ENCODE measurements around the gene TSEN15. TPM values are rescaled to one million over a fixed set of nuclear protein-coding genes. Genes with fewer than 3 reads are reported as not detected.
A peak's percentile ranks its signal among the peaks of the same experiment; 100 is the strongest.
"Not testable (repeated sequence)": the region's sequence is repeated elsewhere in the genome, so short reads cannot be mapped to it uniquely, and the experiment has no call there.

TSEN15 gene
- total RNA-seq, 2 donors from 2014 or later = 13.3 to 18.5 TPM

DNA sequence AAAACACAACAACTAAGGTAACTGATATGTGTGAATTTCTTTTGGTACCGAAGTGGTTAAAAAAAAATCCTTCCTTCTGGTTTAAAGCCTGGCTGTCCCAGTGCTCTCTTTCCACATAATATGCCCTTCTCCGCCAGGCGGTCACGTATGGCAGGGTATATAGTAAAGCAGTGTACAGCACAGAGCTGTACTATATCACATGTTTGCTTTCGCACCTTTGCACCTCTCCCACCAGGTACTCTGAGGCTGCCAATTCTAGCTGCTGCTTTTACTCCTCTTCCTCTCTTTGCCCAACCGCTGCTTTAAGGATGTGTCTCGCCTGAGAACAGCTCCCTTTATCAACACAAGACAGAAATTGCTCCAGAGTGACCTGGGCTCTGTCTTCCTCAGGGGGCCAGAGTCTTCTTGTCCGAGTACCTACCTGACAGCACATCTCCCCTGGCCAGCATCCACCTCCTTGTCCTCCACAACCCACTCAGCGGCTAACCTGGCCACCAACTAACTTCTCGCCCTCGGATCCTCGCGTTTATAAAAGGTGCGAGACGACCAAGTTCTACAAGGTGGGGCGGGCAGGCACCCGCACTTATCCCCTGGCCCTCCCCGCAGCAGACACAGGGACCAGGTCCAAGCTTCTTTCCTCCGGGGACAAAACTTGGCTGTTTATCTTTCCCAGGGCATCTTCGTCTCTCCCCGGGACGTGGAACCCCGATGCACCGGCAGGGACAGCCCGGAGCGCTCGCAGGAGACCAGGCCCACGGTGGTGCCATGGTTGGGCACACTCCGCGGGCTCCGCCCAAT lies 15.6 kb upstream of the TSEN15 start:
- Histone ChIP-seq H3K27me3 (peaks cover 27% of the 10 kb centered on the region), H3K4me3 (peak overlapping the region; percentile 43), H3K27ac (no peak overlapping the region), H3K9ac (ENCODE audit: low read depth in 2 of 2, low read length in 2 of 2) (no peak overlapping the region), H3K4me1 (no peaks in the 10 kb centered on the region), H3K36me3 (no peaks in the 10 kb centered on the region), H3K9me3 (no peaks in the 10 kb centered on the region)
- DNase-seq = no peak
- TF ChIP-seq, protein P1, sequence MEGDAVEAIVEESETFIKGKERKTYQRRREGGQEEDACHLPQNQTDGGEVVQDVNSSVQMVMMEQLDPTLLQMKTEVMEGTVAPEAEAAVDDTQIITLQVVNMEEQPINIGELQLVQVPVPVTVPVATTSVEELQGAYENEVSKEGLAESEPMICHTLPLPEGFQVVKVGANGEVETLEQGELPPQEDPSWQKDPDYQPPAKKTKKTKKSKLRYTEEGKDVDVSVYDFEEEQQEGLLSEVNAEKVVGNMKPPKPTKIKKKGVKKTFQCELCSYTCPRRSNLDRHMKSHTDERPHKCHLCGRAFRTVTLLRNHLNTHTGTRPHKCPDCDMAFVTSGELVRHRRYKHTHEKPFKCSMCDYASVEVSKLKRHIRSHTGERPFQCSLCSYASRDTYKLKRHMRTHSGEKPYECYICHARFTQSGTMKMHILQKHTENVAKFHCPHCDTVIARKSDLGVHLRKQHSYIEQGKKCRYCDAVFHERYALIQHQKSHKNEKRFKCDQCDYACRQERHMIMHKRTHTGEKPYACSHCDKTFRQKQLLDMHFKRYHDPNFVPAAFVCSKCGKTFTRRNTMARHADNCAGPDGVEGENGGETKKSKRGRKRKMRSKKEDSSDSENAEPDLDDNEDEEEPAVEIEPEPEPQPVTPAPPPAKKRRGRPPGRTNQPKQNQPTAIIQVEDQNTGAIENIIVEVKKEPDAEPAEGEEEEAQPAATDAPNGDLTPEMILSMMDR (IDR thresholded peaks at IDR 0.05) = no peak
- intact Hi-C loops (cut with DNase I) = no loop called here

DNA sequence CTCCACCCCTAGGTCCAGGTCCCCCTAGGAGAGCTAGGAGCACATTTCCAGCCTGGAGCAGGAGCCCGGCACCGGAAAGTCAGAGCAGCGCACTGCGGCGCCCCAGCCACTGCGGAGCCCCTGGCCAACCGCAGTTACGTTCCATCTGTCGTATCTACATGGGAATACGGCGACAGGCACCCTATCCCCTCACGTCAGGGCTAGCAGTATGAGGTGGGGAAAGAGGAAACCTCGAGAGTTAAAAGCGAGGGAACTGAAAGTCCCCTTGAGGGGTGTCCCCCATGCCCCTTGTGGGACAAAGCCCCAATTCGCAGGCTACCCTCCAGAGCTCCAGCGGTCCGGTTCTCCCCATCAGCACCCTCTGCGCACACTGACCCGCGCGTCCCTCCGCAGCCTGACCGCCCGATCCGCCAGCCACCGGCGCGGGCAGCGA lies 15.0 kb upstream of the TSEN15 start:
- H3K4me1 ChIP-seq = no peaks in the 10 kb centered on the region
- no peak for DNase-seq
- TF ChIP-seq, protein P1 (IDR thresholded peaks at IDR 0.05) = no peak
- H3K27me3 ChIP-seq = peaks cover 27% of the 10 kb centered on the region
- no peak overlapping the region for H3K27ac ChIP-seq
- peak overlapping the region; percentile 43 for H3K4me3 ChIP-seq
- no peaks in the 10 kb centered on the region for H3K36me3 ChIP-seq
- intact Hi-C loops (cut with DNase I) = no loop called here
- H3K9ac ChIP-seq (ENCODE audit: low read depth in 2 of 2, low read length in 2 of 2) = peak overlapping the region in 1 of 2 donors; percentile 43
- H3K9me3 ChIP-seq = no peaks in the 10 kb centered on the region

DNA sequence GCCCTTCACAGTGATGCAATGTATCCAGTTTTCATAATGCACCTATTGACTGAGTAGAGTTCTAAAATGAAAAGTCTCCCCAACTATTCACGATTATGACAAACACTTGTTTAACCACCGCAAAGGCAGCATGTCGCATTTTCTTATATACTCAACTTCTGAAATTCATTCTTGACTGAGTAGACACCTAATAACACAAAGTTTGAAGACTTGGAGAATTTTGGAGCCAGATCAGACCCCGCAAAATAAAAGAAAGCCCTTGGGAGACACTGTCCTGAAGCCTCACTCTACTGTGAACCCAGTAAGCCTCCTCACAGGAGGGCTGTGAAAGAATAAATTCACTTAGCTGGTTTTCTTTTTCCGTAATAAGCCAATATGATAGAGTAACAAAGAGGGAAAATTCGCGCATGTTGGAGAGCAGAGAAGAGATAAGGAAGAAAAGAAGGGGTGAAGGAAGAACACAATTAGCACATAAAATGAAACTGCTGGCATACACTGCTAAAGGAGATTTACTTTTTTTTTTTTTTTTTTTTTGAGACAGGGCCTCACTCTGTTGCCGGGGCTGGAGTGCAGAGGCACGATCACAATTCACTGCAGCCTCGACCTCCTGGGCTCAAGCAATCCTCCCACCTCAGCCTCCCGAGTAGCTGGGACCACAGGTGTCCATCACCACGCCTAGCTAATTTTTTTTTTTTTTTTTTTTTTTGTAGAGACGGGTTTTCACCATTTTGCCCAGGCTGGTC lies 13.5 kb upstream of the TSEN15 start:
- no peak overlapping the region for H3K4me3 ChIP-seq
- peaks cover 27% of the 10 kb centered on the region for H3K27me3 ChIP-seq
- TF ChIP-seq, protein P1 (IDR thresholded peaks at IDR 0.05) = no peak
- H3K9ac ChIP-seq (ENCODE audit: low read depth in 2 of 2, low read length in 2 of 2) = no peak overlapping the region
- no peak overlapping the region for H3K27ac ChIP-seq
- no peaks in the 10 kb centered on the region for H3K36me3 ChIP-seq
- no peaks in the 10 kb centered on the region for H3K4me1 ChIP-seq
- intact Hi-C loops (cut with DNase I) = no loop called here
- H3K9me3 ChIP-seq = no peaks in the 10 kb centered on the region
- DNase-seq = no peak

DNA sequence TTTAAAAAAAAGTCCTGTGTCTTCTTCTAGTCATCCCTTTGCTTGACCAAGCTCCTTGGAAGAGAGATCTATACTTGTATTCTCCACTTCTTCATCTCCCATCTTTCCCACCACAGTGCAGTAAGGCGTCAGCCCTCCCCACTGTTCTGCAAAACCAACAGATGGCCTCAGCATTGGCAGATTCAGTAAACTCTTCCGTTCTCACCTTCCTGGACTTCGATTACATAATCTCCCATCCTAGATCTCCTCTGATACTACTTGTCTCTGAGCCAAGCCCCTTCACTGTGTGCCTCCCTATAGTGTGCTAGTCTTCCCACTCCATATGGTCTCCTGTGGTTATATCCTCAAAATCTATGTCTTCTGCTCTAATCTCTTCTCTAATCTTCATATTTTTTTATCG lies 12.4 kb upstream of the TSEN15 start:
- Histone ChIP-seq H3K9ac (ENCODE audit: low read depth in 2 of 2, low read length in 2 of 2) (no peak overlapping the region), H3K27me3 (peaks cover 27% of the 10 kb centered on the region), H3K9me3 (no peaks in the 10 kb centered on the region), H3K27ac (no peak overlapping the region), H3K36me3 (no peaks in the 10 kb centered on the region), H3K4me1 (no peaks in the 10 kb centered on the region), H3K4me3 (no peak overlapping the region)
- TF ChIP-seq, protein P1 (IDR thresholded peaks at IDR 0.05) = no peak
- DNase-seq = no peak
- intact Hi-C loops (cut with DNase I) = no loop called here

DNA sequence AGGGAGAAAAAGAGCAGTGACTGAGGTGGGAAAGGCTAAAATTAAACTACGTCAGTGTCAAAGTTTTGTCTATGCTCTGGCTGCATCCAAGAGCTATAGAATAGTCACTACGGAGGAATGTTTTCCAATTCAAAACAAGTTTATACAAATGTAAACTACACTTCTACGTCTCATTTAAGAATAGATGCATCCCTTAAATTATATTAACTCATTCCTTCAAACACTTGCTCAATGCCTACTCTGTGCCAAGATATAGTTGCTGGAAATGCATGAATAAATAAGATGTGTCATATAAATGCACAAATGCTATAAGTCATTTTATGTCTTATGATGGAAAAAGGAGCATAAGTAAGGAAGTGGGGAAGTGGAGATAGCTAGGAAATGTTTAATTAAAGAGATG lies 9.8 kb upstream of the TSEN15 start:
- Histone ChIP-seq H3K9me3 (no peaks in the 10 kb centered on the region), H3K9ac (ENCODE audit: low read depth in 2 of 2, low read length in 2 of 2) (no peak overlapping the region), H3K4me1 (no peaks in the 10 kb centered on the region), H3K4me3 (no peak overlapping the region), H3K36me3 (no peaks in the 10 kb centered on the region), H3K27ac (no peak overlapping the region), H3K27me3 (peaks cover 15% of the 10 kb centered on the region)
- TF ChIP-seq, protein P1 (IDR thresholded peaks at IDR 0.05) = no peak
- no peak for DNase-seq
- intact Hi-C loops (cut with DNase I) = no loop called here

DNA sequence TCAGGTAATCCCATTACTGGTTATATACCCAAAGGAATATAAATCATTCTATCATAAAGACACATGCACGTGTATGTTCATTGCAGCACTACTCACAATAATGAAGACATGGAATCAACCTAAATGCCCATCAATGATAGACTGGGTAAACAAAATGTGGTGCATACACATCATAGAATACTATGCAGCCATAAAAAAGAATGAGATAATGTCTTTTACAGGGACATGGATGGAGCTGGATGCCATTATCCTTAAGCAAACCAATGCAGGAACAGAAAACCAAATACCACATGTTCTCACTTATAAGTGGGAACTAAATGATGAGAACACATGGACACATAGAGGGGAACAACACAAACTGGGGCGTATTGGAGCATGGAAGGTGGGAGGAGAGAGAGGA lies 8.2 kb upstream of the TSEN15 start:
- H3K9me3 ChIP-seq; H3K9ac ChIP-seq (ENCODE audit: low read depth in 2 of 2, low read length in 2 of 2); intact Hi-C loops (cut with DNase I); H3K27me3 ChIP-seq; DNase-seq; H3K4me3 ChIP-seq; H3K4me1 ChIP-seq; H3K27ac ChIP-seq; H3K36me3 ChIP-seq: not testable (repeated sequence)
